Mammary epithelial cell (primary cell): ENCODE data around the gene IDUA.

ENCODE experiments used
- CTCF ChIP-seq, 2 donors: IDR thresholded peaks in 1 of 2; conservative IDR thresholded peaks in 1 of 2; 2 replicates each; pipeline ENCODE4 v1.5.1; 2011 to 2012; ENCODE audit warnings: inconsistent platforms in 2 of 2, low read length in 2 of 2, mild to moderate bottlenecking in 2 of 2, control low read depth in 1 of 2, low read depth in 1 of 2; ENCODE audit not compliant: insufficient read depth in 1 of 2; ENCODE audit errors: extremely low read depth in 1 of 2
- EZH2 ChIP-seq: IDR thresholded peaks from 2 replicates; pipeline ENCODE4 v1.6.1; 2012; ENCODE audit warnings: low read length, inconsistent platforms, borderline replicate concordance

DNA sequence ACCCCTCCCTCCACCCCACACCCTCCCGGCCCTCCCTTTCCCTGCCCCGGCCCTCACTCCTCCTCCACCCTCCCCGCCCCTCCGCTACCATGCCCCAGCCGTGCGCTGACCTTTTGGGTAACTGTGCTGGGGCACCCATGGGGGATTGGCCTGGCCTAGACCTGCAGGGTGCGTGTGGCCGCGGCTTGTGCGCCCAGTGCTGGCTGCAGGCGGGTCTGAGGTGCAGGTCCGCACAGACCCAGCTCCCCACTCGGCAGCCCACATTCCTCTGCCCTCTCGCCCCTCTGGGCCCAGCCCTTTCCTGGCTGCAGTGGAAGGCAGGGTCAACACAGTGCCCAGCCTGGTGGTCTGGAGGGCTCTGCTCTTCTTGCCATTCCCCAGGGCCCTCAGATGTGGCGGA, 49.3 kb downstream of the IDUA start:
- TF ChIP-seq CTCF (conservative IDR thresholded peaks at IDR 0.05 in 1 of 2, IDR thresholded peaks at IDR 0.05 in 1 of 2; ENCODE audit: extremely low read depth in 1 of 2, insufficient read depth in 1 of 2, low read depth in 1 of 2, low read length in 2 of 2), result no peak
- TF ChIP-seq EZH2, result no peak
